Stromal cell of bone marrow (primary cell): ENCODE results near the gene KCNIP2.

Experiments used
- DNase-seq: peaks from one replicate; pipeline ENCODE4 v3.0.0-alpha.2; 2012; ENCODE audit warnings: low read depth

The KCNIP2 gene

GRCh38 chr10:101843032-101844021 lies at the start of gene KCNIP2:
Gene KCNIP2 (minus strand): TSS chr10:101843800. CDS start chr10:101843568, 232 bp downstream.
- DNase-seq = no peak

- DNase-seq = no peak
These were observed 49.3 kb upstream of the KCNIP2 start for GRCh38 chr10:101892782-101893391.

GRCh38 chr10:101889256-101890210 lies 45.9 kb upstream of the KCNIP2 start:
- DNase-seq = peak; percentile 57

GRCh38 chr10:101888251-101888949 lies 44.8 kb upstream of the KCNIP2 start:
- DNase-seq = no peak

GRCh38 chr10:101887775-101888174 lies 44.2 kb upstream of the KCNIP2 start:
- no peak for DNase-seq

GRCh38 chr10:101886521-101887312 lies 43.1 kb upstream of the KCNIP2 start:
- DNase-seq = no peak

GRCh38 chr10:101881036-101881774 lies 37.6 kb upstream of the KCNIP2 start:
- DNase-seq = no peak

GRCh38 chr10:101880232-101880573 lies 36.6 kb upstream of the KCNIP2 start:
- DNase-seq = no peak

- DNase-seq = no peak
These were observed 36.0 kb upstream of the KCNIP2 start for GRCh38 chr10:101879456-101880231.

GRCh38 chr10:101878869-101879268 lies 35.3 kb upstream of the KCNIP2 start:
- DNase-seq = no peak

- no peak for DNase-seq
These were observed 31.6 kb upstream of the KCNIP2 start for GRCh38 chr10:101875068-101875688.

- no peak for DNase-seq
These were observed 30.7 kb upstream of the KCNIP2 start for GRCh38 chr10:101874252-101874651.

GRCh38 chr10:101867931-101868330 lies 24.3 kb upstream of the KCNIP2 start:
- DNase-seq = no peak

- DNase-seq = no peak
These were observed 15.9 kb upstream of the KCNIP2 start for GRCh38 chr10:101859530-101859929.

GRCh38 chr10:101858723-101859500 lies 15.3 kb upstream of the KCNIP2 start:
- DNase-seq = no peak

GRCh38 chr10:101857802-101858476 lies 14.3 kb upstream of the KCNIP2 start:
- no peak for DNase-seq

GRCh38 chr10:101856626-101857025 lies 13.0 kb upstream of the KCNIP2 start:
- peak; percentile 17 for DNase-seq
